Gastroesophageal sphincter (tissue), 3 donors: ENCODE data around the gene CCL2.

Experiments
- EP300 ChIP-seq: sonication (generic); formaldehyde crosslinking; IDR thresholded peaks from one replicate; pipeline ENCODE4 v1.6.1; 2017; ENCODE audit warnings: antibody characterized with exemption, mild to moderate bottlenecking
- POLR2AphosphoS5 ChIP-seq: sonication (generic); formaldehyde crosslinking; IDR thresholded peaks from one replicate; pipeline ENCODE4 v1.6.1; 2017; ENCODE audit warnings: antibody characterized with exemption
- TF ChIP-seq, protein P1 (sequence below), 4 experiments: fragments of 200-600 bp in 2 of 4; fragments of 450-650 bp in 2 of 4; sonication (generic) in 1 of 4; IDR thresholded peaks; one replicate each; pipeline ENCODE4 v1.5.1; 2017 to 2019; ENCODE audit warnings: antibody characterized with exemption in 4 of 4, mild to moderate bottlenecking in 2 of 4, moderate library complexity in 2 of 4

DNA sequence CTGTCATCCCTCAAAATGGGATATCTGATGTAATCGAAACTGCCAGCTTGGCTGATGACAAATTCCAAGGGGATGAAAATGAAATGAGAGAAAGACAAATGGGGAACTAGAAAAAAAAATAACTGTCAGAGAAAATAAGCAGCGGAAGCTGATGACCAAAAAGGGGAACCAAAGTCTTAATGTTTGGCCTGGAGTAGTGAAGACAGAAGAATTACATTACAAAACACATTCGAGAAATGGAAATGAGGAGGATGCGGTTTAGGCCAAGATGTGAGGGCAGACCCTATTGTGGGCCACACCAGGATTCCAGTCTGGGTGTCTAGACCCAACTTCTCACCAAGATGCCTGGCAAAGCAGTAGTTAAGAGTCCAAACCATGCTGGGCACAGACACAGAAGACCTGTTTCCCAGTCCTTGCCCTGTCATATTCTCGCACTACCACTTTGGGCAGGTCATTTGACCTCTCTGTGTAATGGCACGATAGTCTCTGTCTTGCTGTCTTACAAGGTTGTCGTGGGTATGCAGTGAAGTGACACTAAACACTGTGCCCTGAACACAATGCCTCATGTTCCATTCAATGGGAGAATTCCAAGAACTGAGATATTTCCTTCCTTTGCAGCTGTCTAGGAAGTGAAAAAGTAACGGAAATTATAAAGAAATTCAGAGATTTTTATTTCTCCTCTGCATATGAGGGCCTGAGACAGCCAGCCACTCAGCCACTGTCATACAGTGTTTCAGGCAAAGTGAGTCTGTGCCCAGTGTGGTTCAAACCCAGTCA is 12.3 kb upstream of the CCL2 start:
- TF ChIP-seq, protein P1, sequence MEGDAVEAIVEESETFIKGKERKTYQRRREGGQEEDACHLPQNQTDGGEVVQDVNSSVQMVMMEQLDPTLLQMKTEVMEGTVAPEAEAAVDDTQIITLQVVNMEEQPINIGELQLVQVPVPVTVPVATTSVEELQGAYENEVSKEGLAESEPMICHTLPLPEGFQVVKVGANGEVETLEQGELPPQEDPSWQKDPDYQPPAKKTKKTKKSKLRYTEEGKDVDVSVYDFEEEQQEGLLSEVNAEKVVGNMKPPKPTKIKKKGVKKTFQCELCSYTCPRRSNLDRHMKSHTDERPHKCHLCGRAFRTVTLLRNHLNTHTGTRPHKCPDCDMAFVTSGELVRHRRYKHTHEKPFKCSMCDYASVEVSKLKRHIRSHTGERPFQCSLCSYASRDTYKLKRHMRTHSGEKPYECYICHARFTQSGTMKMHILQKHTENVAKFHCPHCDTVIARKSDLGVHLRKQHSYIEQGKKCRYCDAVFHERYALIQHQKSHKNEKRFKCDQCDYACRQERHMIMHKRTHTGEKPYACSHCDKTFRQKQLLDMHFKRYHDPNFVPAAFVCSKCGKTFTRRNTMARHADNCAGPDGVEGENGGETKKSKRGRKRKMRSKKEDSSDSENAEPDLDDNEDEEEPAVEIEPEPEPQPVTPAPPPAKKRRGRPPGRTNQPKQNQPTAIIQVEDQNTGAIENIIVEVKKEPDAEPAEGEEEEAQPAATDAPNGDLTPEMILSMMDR (IDR thresholded peaks at IDR 0.05) = no peak
- TF ChIP-seq EP300 (no peak), POLR2AphosphoS5 (no peak)
